Common myeloid progenitor, CD34-positive (primary cell): ENCODE results near the gene RAI1.

Source experiments
- CTCF ChIA-PET: fragments of 350-600 bp; sonication (Branson Sonifier 250); formaldehyde crosslinking; loops from one replicate; lab custom pipeline; 2021; ENCODE audit warnings: antibody characterized with exemption; lab: Charles Lee
- POLR2A ChIA-PET: fragments of 350-600 bp; sonication (Branson Sonifier 250); formaldehyde crosslinking; loops from one replicate; lab custom pipeline; 2021; ENCODE audit warnings: antibody characterized with exemption; lab: Charles Lee
- DNase-seq, 3 donors: peaks; one replicate each; pipeline versions ENCODE4 v3.0.0 to v3.0.0-alpha.2; 2013
- H3K27ac ChIP-seq, 2 experiments: 1 replicate in 1 of 2; 2 replicates in 1 of 2; pipeline ENCODE4 v1.7.0; 2013; ENCODE audit warnings: inconsistent platforms in 2 of 2, low read length in 2 of 2, mild to moderate bottlenecking in 2 of 2, low read depth in 1 of 2, moderate library complexity in 1 of 2; ENCODE audit not compliant: severe bottlenecking in 2 of 2, insufficient read depth in 1 of 2, poor library complexity in 1 of 2
- H3K27me3 ChIP-seq, 5 experiments: replicated peaks in 2 of 5; 1 replicate in 3 of 5; 2 replicates in 2 of 5; pipeline versions ENCODE4 v1.6.1 to v1.7.0; 2013; ENCODE audit warnings: low read length in 4 of 5, mild to moderate bottlenecking in 2 of 5, moderate library complexity in 2 of 5, inconsistent platforms in 1 of 5; ENCODE audit not compliant: insufficient read depth in 5 of 5, control insufficient read depth in 4 of 5
- H3K36me3 ChIP-seq, 4 experiments: 1 replicate in 2 of 4; 2 replicates in 2 of 4; pipeline versions ENCODE4 v1.6.1 to v1.7.0; 2013; ENCODE audit warnings: low read length in 3 of 4, control low read depth in 1 of 4, mild to moderate bottlenecking in 1 of 4; ENCODE audit not compliant: control insufficient read depth in 4 of 4, insufficient read depth in 4 of 4
- H3K4me1 ChIP-seq, 4 experiments: 1 replicate in 3 of 4; 2 replicates in 1 of 4; pipeline versions ENCODE4 v1.6.1 to v1.7.1; 2013; ENCODE audit warnings: low read length in 3 of 4, mild to moderate bottlenecking in 3 of 4, control low read depth in 1 of 4, inconsistent platforms in 1 of 4, moderate library complexity in 1 of 4; ENCODE audit not compliant: control insufficient read depth in 4 of 4, insufficient read depth in 4 of 4; ENCODE audit errors: control extremely low read depth in 1 of 4
- H3K4me3 ChIP-seq, 7 experiments: 1 replicate in 4 of 7; 2 replicates in 3 of 7; pipeline versions ENCODE4 v1.5.1 to v1.7.0; 2013; ENCODE audit warnings: mild to moderate bottlenecking in 7 of 7, low read length in 6 of 7, moderate library complexity in 6 of 7, inconsistent platforms in 2 of 7, low read depth in 2 of 7, control low read depth in 1 of 7; ENCODE audit not compliant: insufficient read depth in 4 of 7, control insufficient read depth in 1 of 7; ENCODE audit errors: extremely low read depth in 1 of 7
- H3K9me3 ChIP-seq, 5 experiments: 1 replicate in 4 of 5; 2 replicates in 1 of 5; pipeline versions ENCODE4 v1.6.1 to v1.7.1; 2013; ENCODE audit warnings: low read length in 4 of 5, mild to moderate bottlenecking in 2 of 5, inconsistent platforms in 1 of 5, low read depth in 1 of 5, moderate library complexity in 1 of 5; ENCODE audit not compliant: control insufficient read depth in 4 of 5, insufficient read depth in 2 of 5; ENCODE audit errors: control extremely low read depth in 1 of 5
- WGBS: methylation state at CpG from one replicate; pipeline ENCODE4 v1.1.5; 2013; ENCODE audit not compliant: insufficient coverage; 5-methylcytosine and 5-hydroxymethylcytosine counted together

RAI1 gene

DNA sequence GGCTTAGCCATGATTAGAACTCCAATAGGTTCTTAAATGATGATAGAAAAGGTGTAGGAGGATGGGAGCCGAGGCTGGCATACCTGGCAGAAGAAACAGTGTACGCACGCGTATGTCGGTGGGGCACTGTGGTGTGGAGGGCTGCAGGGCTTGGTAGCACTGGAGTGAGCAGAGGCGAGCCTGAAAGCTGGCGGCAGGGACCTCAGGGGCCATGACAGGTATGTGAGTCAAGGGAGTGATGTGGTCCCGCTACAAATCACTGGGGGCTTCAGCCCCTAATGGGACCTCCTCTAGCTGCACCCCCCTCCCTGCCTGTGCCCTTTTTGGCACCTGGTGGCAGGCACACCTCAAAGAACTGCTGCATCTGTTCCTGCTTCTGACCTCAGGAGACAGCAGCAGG lies 67.3 kb downstream of the RAI1 start:
- DNase-seq = no peak
- no peak overlapping the region for H3K27ac ChIP-seq
- ChIA-PET CTCF (interaction anchor here (1.3 to 3.8 kb wide), 4 partner anchors 10 to 37 kb away, joined by 3 to 25 read pairs (median 4); no protein-coding TSS in a partner anchor), POLR2A (no interaction called here)
- H3K4me3 ChIP-seq = no peak overlapping the region
- no peaks in the 10 kb centered on the region for H3K9me3 ChIP-seq
- peaks cover 14 to 66% (median 63%) of the 10 kb centered on the region in 4 experiments for H3K4me1 ChIP-seq
- no peaks in the 10 kb centered on the region for H3K27me3 ChIP-seq
- 96% methylated on average over 7 of the region's 8 CpGs for WGBS
- peaks cover 0 to 14% (median 0%) of the 10 kb centered on the region in 4 experiments for H3K36me3 ChIP-seq

DNA sequence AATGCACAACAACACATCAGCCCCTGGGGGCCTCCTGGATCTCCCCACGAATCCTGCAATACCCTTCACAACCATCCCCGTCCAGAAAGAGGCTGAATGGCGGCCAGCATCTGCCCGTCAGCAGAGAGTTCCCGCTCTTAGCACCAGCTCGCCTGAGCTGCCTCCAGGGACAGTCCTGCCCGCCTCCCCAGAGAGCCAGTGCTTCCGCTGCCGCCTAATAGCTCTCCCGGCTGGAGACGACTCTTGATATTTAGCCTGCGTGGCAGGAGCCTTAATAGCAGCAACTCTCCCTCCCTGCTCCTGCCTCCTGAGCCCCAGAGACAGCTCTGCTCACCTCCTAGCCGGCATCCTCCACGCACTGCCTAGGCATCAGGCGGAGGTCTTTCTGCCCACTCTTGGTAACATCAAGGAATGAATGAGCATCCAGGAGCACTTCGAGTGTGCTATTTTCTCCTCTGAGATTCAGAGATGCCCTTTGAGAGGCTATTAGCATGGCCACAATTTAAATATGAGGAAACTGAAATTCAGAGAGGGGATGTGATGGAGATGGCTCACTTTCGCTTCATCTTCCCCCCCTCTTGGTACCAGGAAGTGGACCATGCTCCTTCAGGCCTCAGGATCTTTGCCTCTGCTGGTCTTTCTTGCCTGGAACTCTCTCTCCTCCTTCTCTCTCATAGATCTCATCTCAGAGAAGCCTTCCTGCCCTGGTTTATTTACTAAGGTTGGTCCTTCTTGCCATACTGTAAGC lies 67.9 kb downstream of the RAI1 start:
- ChIA-PET POLR2A (interaction anchor here (0.6 to 1.1 kb wide), 2 partner anchors 67 to 775 kb away, joined by 3 to 5 read pairs; partner anchors contain the start of gene RAI1), CTCF (interaction anchor here (1.7 to 3.8 kb wide), 3 partner anchors 11 to 56 kb away, joined by 4 to 25 read pairs (median 4); no protein-coding TSS in a partner anchor)
- Histone ChIP-seq H3K36me3 (peaks cover 0 to 16% (median 0%) of the 10 kb centered on the region in 4 experiments), H3K27ac (peak overlapping the region in 1 of 2 experiments; percentile 32), H3K4me1 (peaks cover 15 to 72% (median 69%) of the 10 kb centered on the region in 4 experiments), H3K9me3 (no peaks in the 10 kb centered on the region), H3K4me3 (peak overlapping the region in 2 of 7 experiments; percentile 20 to 40), H3K27me3 (no peaks in the 10 kb centered on the region)
- no peak for DNase-seq
- WGBS = 88% methylated on average over 16 of the region's 17 CpGs

DNA sequence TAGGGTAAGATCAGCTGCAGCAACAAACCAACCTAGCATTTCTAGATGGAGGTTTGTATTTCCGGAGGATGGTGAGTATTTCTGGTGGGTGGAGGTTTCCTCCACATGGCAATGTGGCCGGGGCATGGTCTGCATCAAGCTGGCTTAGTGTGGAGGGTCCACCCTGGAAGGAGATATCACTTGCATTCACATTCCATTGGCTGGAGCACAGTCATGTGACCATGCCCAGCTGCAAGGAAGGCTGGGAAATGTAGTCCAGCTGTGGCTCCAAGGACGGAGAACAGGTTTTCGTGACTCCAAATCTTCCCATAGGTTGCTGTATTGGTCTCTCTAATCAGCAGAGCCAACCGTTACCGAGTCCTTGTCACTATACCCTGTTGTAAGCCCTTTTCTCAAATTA lies 68.7 kb downstream of the RAI1 start:
- H3K4me3 ChIP-seq = peak overlapping the region in 4 of 7 experiments; percentile 10 to 40 (median 21)
- 0% methylated on average over 1 of the region's 6 CpGs for WGBS
- H3K27me3 ChIP-seq = no peaks in the 10 kb centered on the region
- H3K27ac ChIP-seq = peak overlapping the region in 1 of 2 experiments; percentile 32
- H3K36me3 ChIP-seq = peaks cover 0 to 22% (median 0%) of the 10 kb centered on the region in 4 experiments
- peak; percentile 73 to 93 (median 92) for DNase-seq
- CTCF ChIA-PET = interaction anchor here (1.7 to 3.8 kb wide), 3 partner anchors 12 to 57 kb away, joined by 4 to 25 read pairs (median 4); no protein-coding TSS in a partner anchor
- POLR2A ChIA-PET = interaction anchor here (0.6 to 1.1 kb wide), 2 partner anchors 68 to 776 kb away, joined by 3 to 5 read pairs; partner anchors contain the start of gene RAI1
- H3K9me3 ChIP-seq = no peaks in the 10 kb centered on the region
- peaks cover 15 to 79% (median 76%) of the 10 kb centered on the region in 4 experiments for H3K4me1 ChIP-seq

DNA sequence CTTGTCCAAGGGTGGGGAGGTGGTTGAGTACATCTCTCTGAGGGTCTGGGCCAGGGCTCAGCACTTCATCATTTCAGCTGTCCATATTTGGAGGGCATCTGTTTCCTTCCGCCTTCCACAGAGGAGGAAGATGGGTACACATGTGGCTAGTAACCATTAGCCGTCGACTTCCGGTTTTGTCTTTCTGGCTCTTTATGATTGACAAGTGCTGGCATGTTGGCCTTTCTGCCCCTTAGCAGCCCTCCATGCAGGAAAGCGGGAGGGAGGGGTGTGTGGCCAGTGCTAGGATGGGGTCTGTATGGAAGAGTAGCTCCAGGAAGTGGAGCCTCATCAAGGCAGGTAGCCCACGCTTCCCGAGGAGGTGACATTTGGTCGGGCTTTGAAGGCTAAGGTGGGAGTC lies 69.6 kb downstream of the RAI1 start:
- Histone ChIP-seq H3K4me3 (peak overlapping the region in 4 of 7 experiments; percentile 8 to 62 (median 44)), H3K4me1 (peaks cover 15 to 87% (median 85%) of the 10 kb centered on the region in 4 experiments), H3K9me3 (no peaks in the 10 kb centered on the region), H3K36me3 (peaks cover 0 to 24% (median 0%) of the 10 kb centered on the region in 4 experiments), H3K27me3 (no peaks in the 10 kb centered on the region), H3K27ac (peak overlapping the region; percentile 61 to 83)
- peak in 2 of 3 donors; percentile 92 to 93 for DNase-seq
- ChIA-PET CTCF (interaction anchor here (0.6 to 1.8 kb wide), 7 partner anchors 10 to 231 kb away, joined by 3 to 5 read pairs (median 4); no protein-coding TSS in a partner anchor), POLR2A (interaction anchor here (1.0 kb wide), 1 partner anchor 26 kb away, joined by 3 read pairs; no protein-coding TSS in a partner anchor)
- 8% methylated on average over 5 of the region's 8 CpGs for WGBS

DNA sequence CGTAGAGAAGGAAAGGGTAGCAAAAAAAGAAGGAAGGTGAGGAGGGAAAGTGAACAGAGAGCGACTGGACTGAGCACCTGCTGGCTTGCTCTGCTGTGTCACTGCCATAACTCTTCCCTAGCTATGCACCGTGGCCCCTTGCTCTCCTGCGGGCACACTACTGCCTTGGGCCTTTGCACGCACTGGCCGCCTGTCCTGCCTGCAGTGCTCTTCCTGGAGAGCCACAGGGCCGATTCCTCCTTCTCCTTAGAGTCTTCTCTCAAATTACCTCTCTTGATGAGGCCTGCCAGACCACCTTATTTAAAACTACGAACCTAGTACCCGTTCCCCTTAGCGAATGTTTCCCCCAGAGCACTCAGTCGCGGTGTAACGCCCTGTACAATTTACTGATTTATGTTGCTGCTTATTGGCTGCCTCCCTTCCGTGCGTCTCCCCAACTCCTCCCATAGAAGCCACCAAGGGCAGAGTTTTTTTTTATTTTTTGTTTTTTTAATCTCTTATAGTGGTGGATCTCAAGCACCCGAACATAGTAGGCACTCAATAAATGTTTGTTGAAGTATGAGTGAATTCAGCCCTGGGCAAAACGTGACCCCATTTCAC lies 70.3 kb downstream of the RAI1 start:
- CTCF ChIA-PET = interaction anchor here (0.6 to 1.7 kb wide), 5 partner anchors 11 to 232 kb away, joined by 3 to 5 read pairs (median 4); no protein-coding TSS in a partner anchor
- Histone ChIP-seq H3K4me1 (peaks cover 15 to 90% (median 89%) of the 10 kb centered on the region in 4 experiments), H3K27ac (peak overlapping the region; percentile 61 to 83), H3K9me3 (no peaks in the 10 kb centered on the region), H3K36me3 (peaks cover 0 to 20% (median 0%) of the 10 kb centered on the region in 4 experiments), H3K4me3 (peak overlapping the region in 5 of 7 experiments; percentile 8 to 62 (median 46)), H3K27me3 (no peaks in the 10 kb centered on the region)
- peak in 1 of 3 donors; percentile 44 for DNase-seq
- POLR2A ChIA-PET = interaction anchor here (1.0 kb wide), 1 partner anchor 25 kb away, joined by 3 read pairs; no protein-coding TSS in a partner anchor
- WGBS = 14% methylated on average over 14 of the region's 17 CpGs

DNA sequence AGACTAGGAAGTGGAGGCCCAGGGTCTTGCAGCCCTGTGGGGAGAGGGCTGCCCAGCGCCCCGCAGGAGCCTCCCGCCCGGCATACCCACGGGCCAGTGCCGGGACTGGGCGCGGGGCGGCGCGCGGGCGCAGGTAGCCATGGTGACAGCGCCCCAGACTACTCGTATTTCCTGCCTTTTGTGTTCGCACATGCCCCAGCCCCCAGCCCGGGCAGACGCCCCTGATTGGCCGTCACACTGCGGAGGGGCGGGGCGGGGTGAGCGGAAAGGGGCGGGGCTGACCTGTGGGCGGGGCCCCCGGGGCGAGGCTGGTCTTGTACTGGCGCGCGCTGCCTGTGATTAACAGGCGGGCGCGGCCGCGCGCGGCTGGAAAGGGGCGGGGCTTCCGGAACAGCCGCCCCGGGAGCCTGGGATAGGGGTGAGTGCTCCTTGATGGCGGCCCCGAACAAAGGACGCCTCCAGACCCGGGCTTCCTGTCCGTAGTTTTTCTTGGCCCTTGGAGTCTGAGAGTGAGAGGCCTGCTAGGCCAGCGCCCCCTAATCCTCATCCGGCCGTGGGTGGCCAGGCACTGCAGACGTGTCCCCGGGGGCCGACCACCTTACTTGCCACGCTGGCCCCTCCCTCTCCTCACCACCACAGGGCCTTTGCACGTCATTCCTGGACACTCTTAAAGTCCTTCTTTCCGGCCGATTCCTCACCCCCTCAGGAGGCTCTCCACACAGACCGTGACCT lies 71.0 kb downstream of the RAI1 start:
- DNase-seq = peak; percentile 95 to 98 (median 97)
- H3K9me3 ChIP-seq = no peaks in the 10 kb centered on the region
- H3K4me3 ChIP-seq = peak overlapping the region; percentile 4 to 82 (median 66)
- WGBS = 5% methylated on average over 46 of the region's 57 CpGs
- no peaks in the 10 kb centered on the region for H3K27me3 ChIP-seq
- peak overlapping the region; percentile 61 to 83 for H3K27ac ChIP-seq
- ChIA-PET CTCF (interaction anchor here (1.3 to 1.7 kb wide), 2 partner anchors 29 to 44 kb away, joined by 4 to 5 read pairs; no protein-coding TSS in a partner anchor), POLR2A (interaction anchor here (0.6 kb wide), 1 partner anchor 23 kb away, joined by 3 read pairs; no protein-coding TSS in a partner anchor)
- peaks cover 0 to 20% (median 0%) of the 10 kb centered on the region in 4 experiments for H3K36me3 ChIP-seq
- peaks cover 15 to 92% (median 90%) of the 10 kb centered on the region in 4 experiments for H3K4me1 ChIP-seq
